ENCODE data around the gene KRT6A. TPM values are rescaled to one million over a fixed set of nuclear protein-coding genes. Genes with fewer than 3 reads are reported as not detected.

Gene KRT6A
- total RNA-seq, 1 donor from 2014 or later, result not detected

Other genes starting within 250 kb of the KRT6A start
- 5.2 and 20.9 TPM in 2 replicates for gene KRT86, start 218.6 kb downstream of the KRT6A start, total RNA-seq
- gene KRT81, start 201.7 kb downstream of the KRT6A start, total RNA-seq, result 0.08 TPM in 1 of 2 replicates, not detected in the other
- not detected in 2 replicates for gene KRT83, start 171.9 kb downstream of the KRT6A start, total RNA-seq
- not detected in 2 replicates for gene KRT85, start 125.8 kb downstream of the KRT6A start, total RNA-seq
- gene KRT84, start 107.6 kb downstream of the KRT6A start, total RNA-seq, result not detected in 2 replicates
- not detected in 2 replicates for gene KRT82, start 86.9 kb downstream of the KRT6A start, total RNA-seq
- not detected in 2 replicates for gene KRT75, start 58.9 kb downstream of the KRT6A start, total RNA-seq
- not detected in 2 replicates for gene KRT6B, start 41.1 kb downstream of the KRT6A start, total RNA-seq
- gene KRT6C, start 19.5 kb downstream of the KRT6A start, total RNA-seq, result not detected in 2 replicates
- gene KRT5, start 27.1 kb upstream of the KRT6A start, total RNA-seq, result 2.8 and 3.3 TPM in 2 replicates
- not detected in 2 replicates for gene KRT71, start 59.9 kb upstream of the KRT6A start, total RNA-seq
- not detected in 2 replicates for gene KRT74, start 80.6 kb upstream of the KRT6A start, total RNA-seq
- not detected in 2 replicates for gene KRT72, start 108.2 kb upstream of the KRT6A start, total RNA-seq
- gene KRT73, start 125.3 kb upstream of the KRT6A start, total RNA-seq, result not detected in 2 replicates
- gene KRT2, start 159.0 kb upstream of the KRT6A start, total RNA-seq, result not detected in 2 replicates
- gene KRT1, start 187.2 kb upstream of the KRT6A start, total RNA-seq, result not detected in 2 replicates
- gene KRT77, start 210.3 kb upstream of the KRT6A start, total RNA-seq, result not detected in 2 replicates

All from myocyte (in vitro differentiated cells).